ENCODE data around the gene SLFN11.
"Not testable (repeated sequence)": the region's sequence is repeated elsewhere in the genome, so short reads cannot be mapped to it uniquely, and the experiment has no call there.

SLFN11 gene

GRCh38 chr17:35373534-35373983 is at the start of gene SLFN11:
Gene SLFN11, minus strand, starts transcription at chr17:35373621. Its CDS starts 9,814 bp downstream, at chr17:35363807.
- DNase-seq, result no peak

GRCh38 chr17:35421069-35421468 is 47.6 kb upstream of the SLFN11 start:
- DNase-seq, result not testable (repeated sequence)

- no peak for DNase-seq
Measured at GRCh38 chr17:35416659-35417058, 43.2 kb upstream of the SLFN11 start.

- DNase-seq, result not testable (repeated sequence)
Measured at GRCh38 chr17:35414707-35415106, 41.3 kb upstream of the SLFN11 start.

- DNase-seq, result no peak
Measured at GRCh38 chr17:35414247-35414646, 40.8 kb upstream of the SLFN11 start.

GRCh38 chr17:35407531-35407930 is 34.1 kb upstream of the SLFN11 start:
- no peak for DNase-seq

GRCh38 chr17:35406568-35406967 is 33.1 kb upstream of the SLFN11 start:
- DNase-seq, result no peak

GRCh38 chr17:35404360-35404759 is 30.9 kb upstream of the SLFN11 start:
- no peak for DNase-seq

- DNase-seq, result not testable (repeated sequence)
Measured at GRCh38 chr17:35393783-35394182, 20.4 kb upstream of the SLFN11 start.

- DNase-seq, result no peak
Measured at GRCh38 chr17:35390663-35391062, 17.2 kb upstream of the SLFN11 start.

GRCh38 chr17:35390156-35390555 is 16.7 kb upstream of the SLFN11 start:
- no peak for DNase-seq

GRCh38 chr17:35387496-35387895 is 14.1 kb upstream of the SLFN11 start:
- no peak for DNase-seq

GRCh38 chr17:35377706-35378105 is 4.3 kb upstream of the SLFN11 start:
- DNase-seq, result no peak

GRCh38 chr17:35377068-35377467 is 3.6 kb upstream of the SLFN11 start:
- DNase-seq, result no peak

GRCh38 chr17:35376245-35376644 is 2.8 kb upstream of the SLFN11 start:
- DNase-seq, result no peak

- DNase-seq, result no peak
Measured at GRCh38 chr17:35374766-35375344, 1.4 kb upstream of the SLFN11 start.

GRCh38 chr17:35373984-35374765 is 754 bp upstream of the SLFN11 start:
- DNase-seq, result no peak

GRCh38 chr17:35372846-35373533 is 431 bp downstream of the SLFN11 start:
- DNase-seq, result no peak

- DNase-seq, result no peak
Measured at GRCh38 chr17:35371934-35372333, 1.5 kb downstream of the SLFN11 start.

- DNase-seq, result no peak
Measured at GRCh38 chr17:35368081-35368830, 5.2 kb downstream of the SLFN11 start.

GRCh38 chr17:35361027-35361426 is 12.4 kb downstream of the SLFN11 start:
- no peak for DNase-seq

- no peak for DNase-seq
Measured at GRCh38 chr17:35359398-35359797, 14.0 kb downstream of the SLFN11 start.

- DNase-seq, result no peak
Measured at GRCh38 chr17:35352284-35352683, 21.1 kb downstream of the SLFN11 start.
